Effector memory CD8-positive, alpha-beta T cell (primary cell): ENCODE measurements around the gene OR52N5.

Source experiments
- ATAC-seq: fragments of 150-1000 bp; cut with Tn5 transposase; replicated peaks from 2 replicates; pipeline ENCODE4 v1.10.0; 2021; ENCODE audit warnings: mild to moderate bottlenecking, moderate library complexity
- DNase-seq, 3 experiments: peaks; one replicate each; pipeline ENCODE4 v3.0.0; 2021
- H3K27ac Mint-ChIP-seq, 2 donors: one replicate each; pipeline ENCODE4 v1.8.0; 2022; ENCODE audit warnings: mild to moderate bottlenecking in 2 of 2, mixed read lengths in 2 of 2, moderate library complexity in 2 of 2
- H3K27me3 Mint-ChIP-seq, 2 donors: one replicate each; pipeline ENCODE4 v1.8.0; 2022; ENCODE audit warnings: mixed read lengths in 2 of 2
- H3K36me3 Mint-ChIP-seq: one replicate; pipeline ENCODE4 v1.8.0; 2022; ENCODE audit warnings: mild to moderate bottlenecking, moderate library complexity, mixed read lengths; ENCODE audit not compliant: insufficient read depth
- H3K4me1 Mint-ChIP-seq, 2 donors: one replicate each; pipeline ENCODE4 v1.8.0; 2022; ENCODE audit warnings: low read depth in 2 of 2, mixed read lengths in 2 of 2
- H3K4me3 Mint-ChIP-seq, 2 donors: one replicate each; pipeline ENCODE4 v1.8.0; 2022; ENCODE audit warnings: mild to moderate bottlenecking in 2 of 2, mixed read lengths in 2 of 2, moderate library complexity in 2 of 2
- H3K9me3 Mint-ChIP-seq, 2 donors: one replicate each; pipeline ENCODE4 v1.8.0; 2022; ENCODE audit warnings: mixed read lengths in 2 of 2
- total RNA-seq, 9 experiments: gene quantifications; one replicate each; lab custom pipeline; 2026; lab: John Stamatoyannopoulos, UW

The OR52N5 gene
- 0 reads per million in 9 experiments for total RNA-seq

DNA sequence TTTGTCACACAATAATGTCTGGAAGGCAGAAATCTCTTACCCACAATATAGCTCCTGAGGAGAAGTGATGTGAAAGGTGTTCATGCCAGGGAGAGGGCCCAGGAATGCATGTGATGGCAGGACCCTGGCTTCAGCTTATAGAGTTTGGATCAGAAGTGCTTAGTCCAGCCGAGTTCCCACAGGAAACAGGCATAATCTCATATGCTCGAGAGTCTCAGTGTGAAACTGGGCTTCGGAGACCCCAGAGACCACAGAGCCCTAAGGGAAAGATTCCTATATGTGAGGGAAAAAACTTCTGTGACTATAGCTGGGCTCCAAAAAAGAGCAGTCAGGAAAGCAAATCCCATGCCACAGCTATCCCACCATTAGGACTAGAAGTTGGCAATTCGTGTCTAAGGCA, at the start of gene OR52N5:
OR52N5 (minus strand) TSS at position 101 of the 400 bp plus-strand sequence. CDS start 4,721 bp downstream, outside the sequence.
- ATAC-seq (no peak), DNase-seq (no peak)
- Mint-ChIP-seq H3K9me3 (no peaks in the 10 kb centered on the region), H3K4me3 (no peak within 1 kb of the TSS), H3K27me3 (peaks cover 16 to 26% of the 10 kb centered on the region in 2 donors), H3K27ac (no peak within 1 kb of the TSS), H3K36me3 (no peaks in the 10 kb centered on the region), H3K4me1 (no peaks in the 10 kb centered on the region)

DNA sequence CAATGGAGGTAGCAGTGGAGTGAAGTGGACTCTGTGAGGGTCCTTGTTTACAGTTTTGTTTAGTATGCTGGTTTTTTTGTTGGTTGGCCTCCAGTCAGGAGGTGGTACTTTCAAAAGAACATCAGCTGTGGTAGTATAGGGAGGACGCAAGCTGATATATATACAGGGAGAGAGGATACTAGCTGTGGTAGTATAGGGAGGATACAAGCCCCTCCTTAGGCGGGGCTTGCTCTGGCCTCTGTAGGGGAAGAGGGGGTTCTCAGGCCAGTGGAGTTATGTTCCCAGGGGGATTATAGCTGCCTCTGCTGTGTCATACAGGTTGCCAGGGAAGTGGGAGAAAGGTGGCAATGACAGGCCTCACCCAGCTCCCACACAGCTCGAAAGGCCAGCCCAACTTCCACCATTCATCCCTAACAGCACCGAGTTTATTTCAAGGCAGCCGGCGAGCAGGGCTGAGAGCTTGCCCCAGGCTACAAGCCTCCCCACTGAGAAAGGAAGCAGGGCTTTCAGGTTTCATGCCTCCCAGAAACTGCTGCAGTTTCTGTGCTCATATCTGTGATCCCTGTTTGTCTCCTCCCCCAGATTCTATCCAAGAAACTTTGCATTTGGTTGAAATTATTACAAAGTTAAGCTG, 48.2 kb upstream of the OR52N5 start:
- Mint-ChIP-seq H3K9me3 (no peaks in the 10 kb centered on the region), H3K36me3 (peaks cover 2% of the 10 kb centered on the region), H3K4me1 (no peaks in the 10 kb centered on the region), H3K27ac (no peak overlapping the region), H3K27me3 (peaks cover 21 to 24% of the 10 kb centered on the region in 2 donors), H3K4me3 (no peak overlapping the region)
- no peak for ATAC-seq
- no peak for DNase-seq

DNA sequence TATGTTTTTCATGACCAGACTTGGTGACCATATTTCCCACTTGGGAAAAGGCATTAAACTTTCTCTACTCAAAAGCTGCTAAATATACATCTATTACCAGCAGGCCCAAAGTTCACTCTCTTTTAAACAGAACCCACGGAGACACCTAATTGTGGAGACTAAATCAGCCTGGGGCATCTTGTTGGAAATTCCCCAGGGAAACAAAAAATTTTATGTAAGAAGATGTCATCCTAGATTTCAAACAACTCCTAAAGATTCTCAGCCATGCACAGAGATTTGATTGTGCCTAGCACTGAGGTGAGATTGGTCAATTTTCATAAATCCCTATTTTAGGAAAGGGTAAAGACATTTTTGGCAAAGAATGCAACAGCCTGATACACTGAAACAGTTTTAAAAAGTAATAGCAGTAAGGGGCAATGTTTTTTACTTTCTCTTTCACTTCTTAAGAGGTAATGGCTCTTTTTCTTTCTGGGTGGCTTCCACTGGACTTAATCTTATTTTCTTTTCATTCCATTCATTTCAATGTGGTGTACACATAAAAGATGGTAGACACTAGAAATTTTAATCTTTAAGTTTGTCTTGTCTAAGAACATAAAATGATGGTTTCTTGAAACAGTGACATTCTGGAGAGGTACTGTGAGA, 35.2 kb upstream of the OR52N5 start:
- Mint-ChIP-seq H3K9me3 (no peaks in the 10 kb centered on the region), H3K36me3 (no peaks in the 10 kb centered on the region), H3K27me3 (peaks cover 5 to 9% of the 10 kb centered on the region in 2 donors), H3K4me1 (peaks cover 2 to 8% of the 10 kb centered on the region in 2 donors), H3K27ac (peak overlapping the region; percentile 44 to 77), H3K4me3 (peak overlapping the region; percentile 66 to 77)
- no peak for ATAC-seq
- DNase-seq, result no peak

DNA sequence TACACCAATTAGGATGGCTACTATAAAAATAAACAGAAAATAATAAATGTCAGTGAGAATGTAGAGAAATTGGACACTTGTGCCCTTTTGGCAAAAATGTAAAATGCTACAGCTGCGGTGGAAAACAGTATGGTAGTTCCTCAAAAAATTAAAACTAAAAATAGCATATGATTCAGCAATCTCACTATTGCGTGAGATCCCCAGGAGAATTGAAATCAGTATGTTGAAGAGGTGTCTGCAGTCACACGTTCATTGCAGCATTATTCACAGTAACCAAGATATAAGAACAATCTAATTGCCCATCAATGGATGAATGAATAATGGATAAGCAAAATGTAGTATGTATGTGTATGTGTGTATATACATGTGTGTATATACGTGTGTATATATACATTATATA, 32.4 kb upstream of the OR52N5 start:
- peaks cover 2 to 8% of the 10 kb centered on the region in 2 donors for H3K4me1 Mint-ChIP-seq
- ATAC-seq (no peak), DNase-seq (no peak)
- H3K4me3 Mint-ChIP-seq, result no peak overlapping the region
- no peaks in the 10 kb centered on the region for H3K9me3 Mint-ChIP-seq
- no peaks in the 10 kb centered on the region for H3K36me3 Mint-ChIP-seq
- H3K27me3 Mint-ChIP-seq, result peaks cover 3 to 9% of the 10 kb centered on the region in 2 donors
- no peak overlapping the region for H3K27ac Mint-ChIP-seq

DNA sequence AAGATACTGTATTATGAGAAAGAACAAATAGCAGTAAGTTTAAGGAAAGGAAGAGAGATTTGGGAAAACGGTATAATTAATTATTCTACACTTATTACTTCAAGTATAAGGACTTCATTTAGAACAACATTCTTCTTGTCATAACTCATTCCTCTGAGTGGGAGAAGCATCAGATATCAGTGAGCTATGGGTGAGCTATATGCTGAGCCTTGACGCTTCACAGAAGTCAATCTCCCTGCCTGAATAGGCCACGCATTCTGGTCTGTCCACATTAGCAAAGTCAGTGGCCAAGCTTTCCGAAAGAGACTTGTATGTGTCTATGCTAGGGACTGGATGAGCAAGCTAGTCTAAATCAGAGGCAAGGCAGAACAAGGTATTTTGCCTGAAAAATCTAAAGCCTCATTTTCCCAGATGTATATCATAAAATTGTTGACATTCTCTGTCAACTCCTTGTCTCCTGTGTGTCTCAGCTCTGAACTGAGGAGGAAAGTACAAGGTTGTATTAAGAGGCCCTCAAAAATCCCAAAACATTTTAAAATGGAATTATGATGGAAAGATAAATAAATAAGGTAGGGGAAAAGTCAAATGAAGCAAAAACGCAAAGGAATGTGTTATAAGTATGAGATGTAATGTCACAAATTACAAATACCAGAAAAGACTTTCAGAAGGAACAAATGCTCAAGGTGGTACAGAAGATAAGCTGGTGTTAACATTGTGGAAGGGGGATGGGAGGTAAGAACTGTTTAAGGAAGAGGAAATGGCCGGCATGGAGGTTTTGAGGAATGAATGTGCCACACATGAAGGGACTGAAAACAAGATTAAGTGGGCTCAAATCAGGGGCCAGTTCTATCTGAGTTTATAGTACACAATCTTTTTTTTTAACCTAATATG, 27.0 kb upstream of the OR52N5 start:
- no peak overlapping the region for H3K4me3 Mint-ChIP-seq
- ATAC-seq (no peak), DNase-seq (no peak)
- no peak overlapping the region for H3K27ac Mint-ChIP-seq
- H3K9me3 Mint-ChIP-seq, result no peaks in the 10 kb centered on the region
- peaks cover 29 to 39% of the 10 kb centered on the region in 2 donors for H3K27me3 Mint-ChIP-seq
- peaks cover 8 to 11% of the 10 kb centered on the region in 2 donors for H3K4me1 Mint-ChIP-seq
- H3K36me3 Mint-ChIP-seq, result no peaks in the 10 kb centered on the region

- H3K4me1 Mint-ChIP-seq, result peaks cover 8 to 11% of the 10 kb centered on the region in 2 donors
- peaks cover 29 to 43% of the 10 kb centered on the region in 2 donors for H3K27me3 Mint-ChIP-seq
- H3K4me3 Mint-ChIP-seq, result peak overlapping the region; percentile 84 to 87
- DNase-seq, result no peak
- peak overlapping the region; percentile 47 to 81 for H3K27ac Mint-ChIP-seq
- H3K9me3 Mint-ChIP-seq, result no peaks in the 10 kb centered on the region
- no peaks in the 10 kb centered on the region for H3K36me3 Mint-ChIP-seq
- peak; percentile 26 for ATAC-seq
These were observed 26.0 kb upstream of the OR52N5 start for GRCh38 chr11:5809122-5809519.

- Mint-ChIP-seq H3K27me3 (peaks cover 29 to 45% of the 10 kb centered on the region in 2 donors), H3K4me1 (peaks cover 8 to 11% of the 10 kb centered on the region in 2 donors), H3K36me3 (no peaks in the 10 kb centered on the region), H3K4me3 (peak within 1 kb of the TSS; percentile 84 to 87), H3K27ac (peak within 1 kb of the TSS; percentile 47 to 81), H3K9me3 (no peaks in the 10 kb centered on the region)
- ATAC-seq (peak; percentile 94), DNase-seq (peak; percentile 69 to 74 (median 70))
These were observed 25.5 kb upstream of the OR52N5 start, which contains the start of gene OR52N2 for GRCh38 chr11:5808500-5809121. TSS of gene OR52N2 (plus strand) at chr11:5808924. CDS start at chr11:5820336, 11,412 bp downstream.

GRCh38 chr11:5807580-5807979, 24.4 kb upstream of the OR52N5 start:
- Mint-ChIP-seq H3K27ac (no peak overlapping the region), H3K9me3 (no peaks in the 10 kb centered on the region), H3K27me3 (peaks cover 29 to 52% of the 10 kb centered on the region in 2 donors), H3K36me3 (no peaks in the 10 kb centered on the region), H3K4me3 (no peak overlapping the region), H3K4me1 (peaks cover 8 to 11% of the 10 kb centered on the region in 2 donors)
- no peak for DNase-seq
- no peak for ATAC-seq

DNA sequence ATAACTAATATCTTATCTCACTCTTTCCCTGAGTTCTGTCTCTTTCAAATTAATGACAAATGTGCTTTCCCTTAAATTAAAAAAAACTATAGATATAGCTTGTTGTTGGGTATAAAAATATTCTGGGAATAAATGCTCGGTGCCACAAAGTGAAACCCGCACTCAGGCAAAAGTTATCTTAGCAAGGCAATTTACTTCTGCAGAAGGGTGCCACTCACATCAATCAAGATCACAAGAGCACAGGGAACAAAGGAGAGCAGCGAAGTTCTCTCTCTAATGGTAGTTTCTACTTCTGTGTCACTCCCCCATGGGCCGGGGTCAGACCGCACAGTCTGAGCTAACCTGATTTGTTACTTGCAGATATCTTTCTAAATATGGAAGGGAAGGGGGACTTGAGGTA, 20.8 kb upstream of the OR52N5 start:
- ATAC-seq (no peak), DNase-seq (no peak)
- H3K9me3 Mint-ChIP-seq, result no peaks in the 10 kb centered on the region
- peaks cover 30 to 49% of the 10 kb centered on the region in 2 donors for H3K27me3 Mint-ChIP-seq
- no peak overlapping the region for H3K4me3 Mint-ChIP-seq
- H3K27ac Mint-ChIP-seq, result no peak overlapping the region
- H3K36me3 Mint-ChIP-seq, result no peaks in the 10 kb centered on the region
- peaks cover 4 to 7% of the 10 kb centered on the region in 2 donors for H3K4me1 Mint-ChIP-seq

- peaks cover 42 to 46% of the 10 kb centered on the region in 2 donors for H3K27me3 Mint-ChIP-seq
- H3K36me3 Mint-ChIP-seq, result no peaks in the 10 kb centered on the region
- DNase-seq (no peak), ATAC-seq (no peak)
- H3K4me1 Mint-ChIP-seq, result no peaks in the 10 kb centered on the region
- H3K27ac Mint-ChIP-seq, result no peak overlapping the region
- H3K4me3 Mint-ChIP-seq, result no peak overlapping the region
- no peaks in the 10 kb centered on the region for H3K9me3 Mint-ChIP-seq
These were observed 13.4 kb upstream of the OR52N5 start for GRCh38 chr11:5796541-5796940.

- DNase-seq (no peak), ATAC-seq (no peak)
- Mint-ChIP-seq H3K27ac (no peak within 1 kb of the TSS), H3K4me3 (no peak within 1 kb of the TSS), H3K27me3 (peaks cover 21 to 23% of the 10 kb centered on the region in 2 donors), H3K36me3 (no peaks in the 10 kb centered on the region), H3K9me3 (no peaks in the 10 kb centered on the region), H3K4me1 (no peaks in the 10 kb centered on the region)
These were observed 8.0 kb upstream of the OR52N5 start, which contains the start of gene OR52N1 for GRCh38 chr11:5791165-5791564. TSS of gene OR52N1 (minus strand) at chr11:5791265. CDS start at chr11:5788816, 2,449 bp downstream.

DNA sequence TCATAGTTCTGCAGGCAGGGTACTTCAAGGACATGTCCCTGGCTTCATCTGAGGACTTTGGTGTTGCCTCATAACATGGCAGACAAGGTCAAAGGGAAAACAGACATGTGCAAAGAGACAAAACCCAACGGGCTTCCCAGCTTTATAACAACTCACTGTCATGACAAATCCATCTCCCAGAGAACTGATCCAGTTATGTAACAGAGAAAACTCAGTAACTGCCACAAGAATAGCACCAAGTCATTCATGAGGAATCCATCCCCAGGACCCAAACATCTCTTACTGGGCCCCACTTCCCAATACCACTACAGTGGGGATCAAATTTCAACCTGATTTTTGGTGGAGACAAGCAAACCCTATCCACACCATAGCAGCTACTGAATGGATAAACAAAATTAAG, 16.1 kb downstream of the OR52N5 start:
- no peak overlapping the region for H3K4me3 Mint-ChIP-seq

DNA sequence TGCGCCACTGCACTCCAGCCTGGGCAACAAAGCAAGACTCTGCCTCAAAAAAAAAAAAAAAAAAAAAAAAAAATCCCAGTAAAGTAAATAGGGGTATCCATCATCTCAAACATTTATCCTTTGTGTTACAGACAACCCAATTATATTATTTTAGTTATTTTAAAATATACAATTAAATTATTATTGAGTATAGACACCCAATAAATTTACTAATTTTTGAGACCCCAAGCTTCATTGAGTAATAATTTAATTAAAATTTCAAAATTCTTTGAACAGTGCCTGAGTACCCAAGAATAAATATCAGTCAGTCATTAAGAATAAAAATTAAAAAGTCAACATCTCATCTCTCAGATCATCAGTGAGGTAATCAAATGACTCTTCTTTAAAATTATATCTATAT, 29.2 kb downstream of the OR52N5 start, which contains the start of gene OR52N4:
OR52N4 (plus strand) TSS at position 301 of the 400 bp plus-strand sequence. CDS start 498 bp downstream, outside the sequence.
- no peaks in the 10 kb centered on the region for H3K36me3 Mint-ChIP-seq
- no peak within 1 kb of the TSS for H3K27ac Mint-ChIP-seq
- no peaks in the 10 kb centered on the region for H3K9me3 Mint-ChIP-seq
- no peak within 1 kb of the TSS for H3K4me3 Mint-ChIP-seq
- H3K27me3 Mint-ChIP-seq, result peaks cover 0 to 27% of the 10 kb centered on the region in 2 donors
- ATAC-seq, result no peak
- no peak for DNase-seq
- H3K4me1 Mint-ChIP-seq, result no peaks in the 10 kb centered on the region

More for the DNA sequence above, 16.1 kb downstream of the OR52N5 start:
- Mint-ChIP-seq H3K36me3 (no peaks in the 10 kb centered on the region), H3K27ac (no peak overlapping the region), H3K9me3 (no peaks in the 10 kb centered on the region), H3K4me1 (no peaks in the 10 kb centered on the region), H3K27me3 (no peaks in the 10 kb centered on the region)
- DNase-seq, result no peak
- ATAC-seq, result no peak
